HepG2 (cell line): ENCODE measurements around the gene MICAL3. TPM values are rescaled to one million over a fixed set of nuclear protein-coding genes. Genes with fewer than 3 reads are reported as not detected.
A peak's percentile ranks its signal among the peaks of the same experiment; 100 is the strongest.

ENCODE experiments used
- ARNT2 ChIP-seq: sonication (generic); formaldehyde crosslinking; IDR thresholded peaks from 2 replicates; pipeline ENCODE4 v1.8.0; 2022; ENCODE audit warnings: mild to moderate bottlenecking, low read depth, missing genetic modification reagents, moderate library complexity
- DNMT1 ChIP-seq: sonication (generic); formaldehyde crosslinking; IDR thresholded peaks from 2 replicates; pipeline ENCODE4 v1.5.1; 2020; ENCODE audit warnings: mild to moderate bottlenecking, missing genetic modification reagents
- FOXK2 ChIP-seq: fragments of 450-650 bp; IDR thresholded peaks from 2 replicates; pipeline ENCODE4 v1.6.1; 2016
- POLR2A ChIP-seq, 2 experiments: IDR thresholded peaks; 2 replicates each; pipeline ENCODE4 v1.6.1; 2011; ENCODE audit warnings: low read depth in 2 of 2, low read length in 2 of 2, mild to moderate bottlenecking in 1 of 2, moderate library complexity in 1 of 2; ENCODE audit not compliant: insufficient read depth in 1 of 2
- SMARCE1 ChIP-seq: fragments of 450-650 bp; IDR thresholded peaks from 2 replicates; pipeline ENCODE4 v1.6.1; 2017; ENCODE audit warnings: borderline replicate concordance
- TBX2 ChIP-seq: sonication (generic); formaldehyde crosslinking; IDR thresholded peaks from 2 replicates; pipeline ENCODE4 v1.5.0; 2020; ENCODE audit warnings: missing genetic modification reagents, mild to moderate bottlenecking, borderline replicate concordance
- ZFP62 ChIP-seq: sonication (generic); formaldehyde crosslinking; IDR thresholded peaks from 2 replicates; pipeline ENCODE4 v1.4.0; 2020; ENCODE audit warnings: missing genetic modification reagents
- ZNF605 ChIP-seq: sonication (generic); formaldehyde crosslinking; IDR thresholded peaks from 2 replicates; pipeline ENCODE4 v1.8.0; 2022; ENCODE audit warnings: mild to moderate bottlenecking, missing genetic modification reagents
- polyA plus RNA-seq, 8 experiments: library from polyadenylated mRNA; depleted of rRNA in 3 of 8; stranded (reverse) in 7 of 8; unstranded in 1 of 8; fragments of >200 nt; fragmentation: Illumina TruSeq in 4 of 8; extraction: Trizol in 4 of 8; gene quantifications; 2 replicates each; pipeline versions ENCODE4 v1.2.1 to v1.2.3, GENCODE V29; 2011 to 2016; ENCODE audit warnings: low read depth in 4 of 8, missing spikeins in 1 of 8, mixed read lengths in 1 of 8; ENCODE audit not compliant: insufficient read depth in 1 of 8
- total RNA-seq, 5 experiments: library from RNA; depleted of rRNA; stranded (reverse); fragments of >200 nt; fragmentation: Illumina TruSeq; extraction: Trizol; gene quantifications; 2 replicates each; pipeline ENCODE4 v1.2.3, GENCODE V29; 2016; ENCODE audit warnings: low read depth in 1 of 5
- TF ChIP-seq, protein P1 (sequence below): sonication (generic); formaldehyde crosslinking; IDR thresholded peaks from 2 replicates; pipeline ENCODE4 v1.4.0; 2020; ENCODE audit warnings: missing genetic modification reagents
- TF ChIP-seq, protein P2 (sequence below): IDR thresholded peaks from 2 replicates; pipeline ENCODE4 v1.6.1; 2012; ENCODE audit warnings: low read length, improper control_type of control experiment
- TF ChIP-seq, protein P3 (sequence below): sonication (generic); formaldehyde crosslinking; IDR thresholded peaks from 2 replicates; pipeline ENCODE4 v1.4.0; 2020; ENCODE audit warnings: missing genetic modification reagents, borderline replicate concordance
- TF ChIP-seq, protein P4 (sequence below): sonication (generic); formaldehyde crosslinking; IDR thresholded peaks from 2 replicates; pipeline ENCODE4 v1.5.0; 2020; ENCODE audit warnings: missing genetic modification reagents, mild to moderate bottlenecking, borderline replicate concordance
- TF ChIP-seq, protein P5 (sequence below): sonication (generic); formaldehyde crosslinking; IDR thresholded peaks from 2 replicates; pipeline ENCODE4 v1.8.1; 2023; ENCODE audit warnings: missing genetic modification reagents, mild to moderate bottlenecking, borderline replicate concordance
- TF ChIP-seq, protein P6 (sequence below): IDR thresholded peaks from 2 replicates; pipeline ENCODE4 v1.6.1; 2016; ENCODE audit warnings: low read depth, borderline replicate concordance

The MICAL3 gene
- total and polyA plus RNA-seq, 2 of the 13 experiments (the other 11 are each of a cell fraction or from before 2014, with no cell fraction given) = 5.3 to 12.5 TPM

DNA sequence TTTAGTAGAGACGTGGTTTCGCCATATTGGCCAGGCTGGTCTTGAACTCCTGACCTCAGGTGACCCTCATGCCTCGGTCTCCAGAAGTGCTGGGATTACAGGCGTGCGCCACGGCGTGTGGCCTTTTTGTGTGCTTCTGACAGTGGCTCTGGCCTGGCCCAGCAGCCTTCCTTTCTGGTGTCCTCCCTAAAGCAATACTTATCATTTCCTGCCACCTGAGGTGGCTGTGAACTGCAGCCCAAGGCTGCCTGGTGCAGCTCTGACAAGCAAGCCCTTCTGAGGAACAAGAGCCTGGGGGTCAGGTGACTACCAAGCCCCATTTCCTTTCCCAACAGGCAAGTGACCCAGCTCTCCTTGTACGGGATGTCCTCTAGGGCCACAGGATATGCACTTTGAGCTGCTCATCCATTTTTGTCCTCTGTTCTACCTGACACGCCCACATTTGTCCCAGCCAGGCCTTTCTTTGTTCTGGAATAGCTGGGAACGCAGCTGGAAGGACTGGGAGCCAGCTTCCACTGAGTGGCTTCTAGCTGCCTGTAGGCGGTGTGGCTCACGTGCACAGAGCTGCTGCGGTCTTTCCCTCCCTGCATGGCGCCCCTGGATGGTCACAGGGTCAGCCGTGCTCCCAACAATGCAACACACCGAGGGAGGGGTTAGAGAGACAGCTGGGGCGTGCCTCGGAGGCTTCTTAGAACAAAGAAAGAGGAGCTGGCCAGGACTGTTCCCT lies 237.8 kb downstream of the MICAL3 start (continued):
- TF ChIP-seq, protein P1, sequence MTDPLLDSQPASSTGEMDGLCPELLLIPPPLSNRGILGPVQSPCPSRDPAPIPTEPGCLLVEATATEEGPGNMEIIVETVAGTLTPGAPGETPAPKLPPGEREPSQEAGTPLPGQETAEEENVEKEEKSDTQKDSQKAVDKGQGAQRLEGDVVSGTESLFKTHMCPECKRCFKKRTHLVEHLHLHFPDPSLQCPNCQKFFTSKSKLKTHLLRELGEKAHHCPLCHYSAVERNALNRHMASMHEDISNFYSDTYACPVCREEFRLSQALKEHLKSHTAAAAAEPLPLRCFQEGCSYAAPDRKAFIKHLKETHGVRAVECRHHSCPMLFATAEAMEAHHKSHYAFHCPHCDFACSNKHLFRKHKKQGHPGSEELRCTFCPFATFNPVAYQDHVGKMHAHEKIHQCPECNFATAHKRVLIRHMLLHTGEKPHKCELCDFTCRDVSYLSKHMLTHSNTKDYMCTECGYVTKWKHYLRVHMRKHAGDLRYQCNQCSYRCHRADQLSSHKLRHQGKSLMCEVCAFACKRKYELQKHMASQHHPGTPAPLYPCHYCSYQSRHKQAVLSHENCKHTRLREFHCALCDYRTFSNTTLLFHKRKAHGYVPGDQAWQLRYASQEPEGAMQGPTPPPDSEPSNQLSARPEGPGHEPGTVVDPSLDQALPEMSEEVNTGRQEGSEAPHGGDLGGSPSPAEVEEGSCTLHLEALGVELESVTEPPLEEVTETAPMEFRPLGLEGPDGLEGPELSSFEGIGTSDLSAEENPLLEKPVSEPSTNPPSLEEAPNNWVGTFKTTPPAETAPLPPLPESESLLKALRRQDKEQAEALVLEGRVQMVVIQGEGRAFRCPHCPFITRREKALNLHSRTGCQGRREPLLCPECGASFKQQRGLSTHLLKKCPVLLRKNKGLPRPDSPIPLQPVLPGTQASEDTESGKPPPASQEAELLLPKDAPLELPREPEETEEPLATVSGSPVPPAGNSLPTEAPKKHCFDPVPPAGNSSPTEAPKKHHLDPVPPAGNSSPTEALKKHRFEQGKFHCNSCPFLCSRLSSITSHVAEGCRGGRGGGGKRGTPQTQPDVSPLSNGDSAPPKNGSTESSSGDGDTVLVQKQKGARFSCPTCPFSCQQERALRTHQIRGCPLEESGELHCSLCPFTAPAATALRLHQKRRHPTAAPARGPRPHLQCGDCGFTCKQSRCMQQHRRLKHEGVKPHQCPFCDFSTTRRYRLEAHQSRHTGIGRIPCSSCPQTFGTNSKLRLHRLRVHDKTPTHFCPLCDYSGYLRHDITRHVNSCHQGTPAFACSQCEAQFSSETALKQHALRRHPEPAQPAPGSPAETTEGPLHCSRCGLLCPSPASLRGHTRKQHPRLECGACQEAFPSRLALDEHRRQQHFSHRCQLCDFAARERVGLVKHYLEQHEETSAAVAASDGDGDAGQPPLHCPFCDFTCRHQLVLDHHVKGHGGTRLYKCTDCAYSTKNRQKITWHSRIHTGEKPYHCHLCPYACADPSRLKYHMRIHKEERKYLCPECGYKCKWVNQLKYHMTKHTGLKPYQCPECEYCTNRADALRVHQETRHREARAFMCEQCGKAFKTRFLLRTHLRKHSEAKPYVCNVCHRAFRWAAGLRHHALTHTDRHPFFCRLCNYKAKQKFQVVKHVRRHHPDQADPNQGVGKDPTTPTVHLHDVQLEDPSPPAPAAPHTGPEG (CRISPR knock-in tag) = 0 out of 2 replicates have a peak, but pooled peaks have one; percentile 31
- no peak for TF ChIP-seq SMARCE1
- no peak for TF ChIP-seq DNMT1 (CRISPR knock-in tag)
- 0 out of 4 replicates have a peak, but pooled peaks of 1 of the 2 experiments have one; percentile 29 for TF ChIP-seq POLR2A (IDR thresholded peaks at IDR 0.05; ENCODE audit: insufficient read depth in 1 of 2, low read depth in 2 of 2, low read length in 2 of 2)
- TF ChIP-seq, protein P2, sequence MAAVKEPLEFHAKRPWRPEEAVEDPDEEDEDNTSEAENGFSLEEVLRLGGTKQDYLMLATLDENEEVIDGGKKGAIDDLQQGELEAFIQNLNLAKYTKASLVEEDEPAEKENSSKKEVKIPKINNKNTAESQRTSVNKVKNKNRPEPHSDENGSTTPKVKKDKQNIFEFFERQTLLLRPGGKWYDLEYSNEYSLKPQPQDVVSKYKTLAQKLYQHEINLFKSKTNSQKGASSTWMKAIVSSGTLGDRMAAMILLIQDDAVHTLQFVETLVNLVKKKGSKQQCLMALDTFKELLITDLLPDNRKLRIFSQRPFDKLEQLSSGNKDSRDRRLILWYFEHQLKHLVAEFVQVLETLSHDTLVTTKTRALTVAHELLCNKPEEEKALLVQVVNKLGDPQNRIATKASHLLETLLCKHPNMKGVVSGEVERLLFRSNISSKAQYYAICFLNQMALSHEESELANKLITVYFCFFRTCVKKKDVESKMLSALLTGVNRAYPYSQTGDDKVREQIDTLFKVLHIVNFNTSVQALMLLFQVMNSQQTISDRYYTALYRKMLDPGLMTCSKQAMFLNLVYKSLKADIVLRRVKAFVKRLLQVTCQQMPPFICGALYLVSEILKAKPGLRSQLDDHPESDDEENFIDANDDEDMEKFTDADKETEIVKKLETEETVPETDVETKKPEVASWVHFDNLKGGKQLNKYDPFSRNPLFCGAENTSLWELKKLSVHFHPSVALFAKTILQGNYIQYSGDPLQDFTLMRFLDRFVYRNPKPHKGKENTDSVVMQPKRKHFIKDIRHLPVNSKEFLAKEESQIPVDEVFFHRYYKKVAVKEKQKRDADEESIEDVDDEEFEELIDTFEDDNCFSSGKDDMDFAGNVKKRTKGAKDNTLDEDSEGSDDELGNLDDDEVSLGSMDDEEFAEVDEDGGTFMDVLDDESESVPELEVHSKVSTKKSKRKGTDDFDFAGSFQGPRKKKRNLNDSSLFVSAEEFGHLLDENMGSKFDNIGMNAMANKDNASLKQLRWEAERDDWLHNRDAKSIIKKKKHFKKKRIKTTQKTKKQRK = no peak
- no peak for TF ChIP-seq FOXK2
- TF ChIP-seq, protein P3, sequence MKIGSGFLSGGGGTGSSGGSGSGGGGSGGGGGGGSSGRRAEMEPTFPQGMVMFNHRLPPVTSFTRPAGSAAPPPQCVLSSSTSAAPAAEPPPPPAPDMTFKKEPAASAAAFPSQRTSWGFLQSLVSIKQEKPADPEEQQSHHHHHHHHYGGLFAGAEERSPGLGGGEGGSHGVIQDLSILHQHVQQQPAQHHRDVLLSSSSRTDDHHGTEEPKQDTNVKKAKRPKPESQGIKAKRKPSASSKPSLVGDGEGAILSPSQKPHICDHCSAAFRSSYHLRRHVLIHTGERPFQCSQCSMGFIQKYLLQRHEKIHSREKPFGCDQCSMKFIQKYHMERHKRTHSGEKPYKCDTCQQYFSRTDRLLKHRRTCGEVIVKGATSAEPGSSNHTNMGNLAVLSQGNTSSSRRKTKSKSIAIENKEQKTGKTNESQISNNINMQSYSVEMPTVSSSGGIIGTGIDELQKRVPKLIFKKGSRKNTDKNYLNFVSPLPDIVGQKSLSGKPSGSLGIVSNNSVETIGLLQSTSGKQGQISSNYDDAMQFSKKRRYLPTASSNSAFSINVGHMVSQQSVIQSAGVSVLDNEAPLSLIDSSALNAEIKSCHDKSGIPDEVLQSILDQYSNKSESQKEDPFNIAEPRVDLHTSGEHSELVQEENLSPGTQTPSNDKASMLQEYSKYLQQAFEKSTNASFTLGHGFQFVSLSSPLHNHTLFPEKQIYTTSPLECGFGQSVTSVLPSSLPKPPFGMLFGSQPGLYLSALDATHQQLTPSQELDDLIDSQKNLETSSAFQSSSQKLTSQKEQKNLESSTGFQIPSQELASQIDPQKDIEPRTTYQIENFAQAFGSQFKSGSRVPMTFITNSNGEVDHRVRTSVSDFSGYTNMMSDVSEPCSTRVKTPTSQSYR (CRISPR knock-in tag) = no peak
- TF ChIP-seq, protein P4, sequence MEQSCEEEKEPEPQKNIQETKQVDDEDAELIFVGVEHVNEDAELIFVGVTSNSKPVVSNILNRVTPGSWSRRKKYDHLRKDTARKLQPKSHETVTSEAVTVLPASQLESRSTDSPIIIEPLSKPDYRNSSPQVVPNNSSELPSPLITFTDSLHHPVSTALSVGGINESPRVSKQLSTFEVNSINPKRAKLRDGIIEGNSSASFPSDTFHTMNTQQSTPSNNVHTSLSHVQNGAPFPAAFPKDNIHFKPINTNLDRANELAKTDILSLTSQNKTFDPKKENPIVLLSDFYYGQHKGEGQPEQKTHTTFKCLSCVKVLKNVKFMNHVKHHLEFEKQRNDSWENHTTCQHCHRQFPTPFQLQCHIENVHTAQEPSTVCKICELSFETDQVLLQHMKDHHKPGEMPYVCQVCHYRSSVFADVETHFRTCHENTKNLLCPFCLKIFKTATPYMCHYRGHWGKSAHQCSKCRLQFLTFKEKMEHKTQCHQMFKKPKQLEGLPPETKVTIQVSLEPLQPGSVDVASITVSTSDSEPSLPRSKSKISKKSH = no peak
- no peak for TF ChIP-seq ZFP62 (CRISPR knock-in tag)
- TF ChIP-seq ARNT2 (CRISPR knock-in tag) = peak; percentile 29; the same call in 1 of the 2 replicates
- TF ChIP-seq ZNF605 (CRISPR knock-in tag) = peak; percentile 82
- TF ChIP-seq, protein P5, sequence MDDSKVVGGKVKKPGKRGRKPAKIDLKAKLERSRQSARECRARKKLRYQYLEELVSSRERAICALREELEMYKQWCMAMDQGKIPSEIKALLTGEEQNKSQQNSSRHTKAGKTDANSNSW (CRISPR knock-in tag) = no peak
- TF ChIP-seq, protein P6, sequence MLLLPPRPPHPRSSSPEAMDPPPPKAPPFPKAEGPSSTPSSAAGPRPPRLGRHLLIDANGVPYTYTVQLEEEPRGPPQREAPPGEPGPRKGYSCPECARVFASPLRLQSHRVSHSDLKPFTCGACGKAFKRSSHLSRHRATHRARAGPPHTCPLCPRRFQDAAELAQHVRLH (CRISPR knock-in tag) = no peak
- peak; percentile 75 for TF ChIP-seq TBX2 (CRISPR knock-in tag)
